Endodermal cell (in vitro differentiated cells): Measurements from ENCODE around the gene AQP4. TPM values are rescaled to one million over a fixed set of nuclear protein-coding genes. Genes with fewer than 3 reads are reported as not detected.

ENCODE experiments used
- DNase-seq: peaks from one replicate; pipeline ENCODE4 v3.0.0-alpha.2; 2017
- H3K27ac ChIP-seq: 2 replicates; pipeline ENCODE4 v1.5.1; 2013; ENCODE audit warnings: mild to moderate bottlenecking, low read depth, low read length, moderate library complexity
- H3K27me3 ChIP-seq: 2 replicates; pipeline ENCODE4 v1.6.1; 2013; ENCODE audit warnings: mild to moderate bottlenecking, low read length, moderate library complexity; ENCODE audit not compliant: insufficient read depth, control insufficient read depth, poor library complexity, severe bottlenecking
- H3K36me3 ChIP-seq: 2 replicates; pipeline ENCODE4 v1.7.0; 2013; ENCODE audit warnings: mild to moderate bottlenecking, low read length, moderate library complexity; ENCODE audit not compliant: control insufficient read depth, insufficient read depth
- H3K4me1 ChIP-seq: one replicate; pipeline ENCODE4 v1.7.0; 2013; ENCODE audit warnings: low read length; ENCODE audit not compliant: control insufficient read depth, insufficient read depth
- H3K4me3 ChIP-seq: 2 replicates; pipeline ENCODE4 v1.5.1; 2013; ENCODE audit warnings: mild to moderate bottlenecking, low read length, moderate library complexity
- H3K9ac ChIP-seq: 2 replicates; pipeline ENCODE4 v1.6.1; 2013; ENCODE audit warnings: mild to moderate bottlenecking, low read length, moderate library complexity; ENCODE audit not compliant: poor library complexity, severe bottlenecking; ENCODE audit errors: extremely low read depth
- H3K9me3 ChIP-seq: 2 replicates; pipeline ENCODE4 v1.6.1; 2013; ENCODE audit warnings: mild to moderate bottlenecking, low read length, moderate library complexity; ENCODE audit not compliant: control insufficient read depth
- H3K27ac Mint-ChIP-seq: 2 replicates; pipeline ENCODE4 v1.8.0; 2020; ENCODE audit warnings: mixed read lengths
- H3K27me3 Mint-ChIP-seq: 2 replicates; pipeline ENCODE4 v1.8.0; 2021; ENCODE audit warnings: mild to moderate bottlenecking, mixed read lengths; ENCODE audit not compliant: insufficient read depth
- H3K36me3 Mint-ChIP-seq: 2 replicates; pipeline ENCODE4 v1.8.0; 2020; ENCODE audit warnings: low read depth, mixed read lengths
- H3K4me1 Mint-ChIP-seq: 2 replicates; pipeline ENCODE4 v1.8.0; 2020; ENCODE audit warnings: mixed read lengths
- H3K4me3 Mint-ChIP-seq: 2 replicates; pipeline ENCODE4 v1.8.0; 2020; ENCODE audit warnings: mild to moderate bottlenecking, moderate library complexity, mixed read lengths
- H3K9me3 Mint-ChIP-seq: 2 replicates; pipeline ENCODE4 v1.8.0; 2020; ENCODE audit warnings: mild to moderate bottlenecking, mixed read lengths
- WGBS, 2 experiments: methylation state at CpG; one replicate each; pipeline versions ENCODE4 v1.1.5 to v1.1.7; 2013; ENCODE audit warnings: missing lambda C conversion rate in 2 of 2, mixed read lengths in 1 of 2; ENCODE audit not compliant: insufficient coverage in 1 of 2, insufficient read length in 1 of 2; 5-methylcytosine and 5-hydroxymethylcytosine counted together
- total RNA-seq, 2 donors: library from RNA; stranded (reverse); fragmentation: NEBNext Ultra II Directional in 1 of 2; extraction: Animal tissue kit (Norgen Biotek cat#: 25700) in 1 of 2; gene quantifications; 2 replicates in 1 of 2; 3 replicates in 1 of 2; pipeline ENCODE4 v1.2.1, GENCODE V29; 2021
- TF ChIP-seq, protein P1 (sequence below): fragments of 200-600 bp; sonication (generic); conservative IDR thresholded peaks from 2 replicates; pipeline ENCODE4 v1.5.0; 2021; ENCODE audit warnings: antibody characterized with exemption, mild to moderate bottlenecking

Gene AQP4
- total RNA-seq, 2 donors from 2014 or later = 2.1 to 10.2 TPM

DNA sequence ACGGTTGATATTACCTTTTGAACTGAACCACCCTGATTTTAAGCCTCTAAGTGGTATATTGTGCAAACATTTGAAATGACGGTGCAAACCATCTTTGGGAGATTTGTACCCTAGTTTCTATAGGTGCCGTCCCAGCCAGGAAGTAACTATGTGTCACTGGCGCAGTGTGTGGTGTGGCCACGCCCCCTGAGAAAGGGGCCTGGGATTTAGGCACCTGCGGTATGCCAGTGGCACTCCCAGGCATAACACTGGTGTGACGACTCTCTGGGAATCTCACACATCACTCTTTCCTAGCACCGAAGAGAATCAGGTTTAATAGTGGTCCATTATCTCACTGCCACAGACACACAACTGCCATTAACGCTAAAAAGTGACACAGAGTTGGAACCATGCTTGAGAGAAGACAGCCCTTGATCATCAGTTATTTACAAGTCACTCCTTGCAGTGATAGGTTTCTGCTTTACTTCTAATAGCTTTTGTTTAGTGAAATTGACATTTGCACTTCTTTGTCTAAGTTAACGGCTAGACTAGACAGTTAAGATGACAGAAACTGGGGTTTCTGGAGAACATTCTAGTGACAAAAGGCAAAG lies 11.1 kb downstream of the AQP4 start:
- no peaks in the 10 kb centered on the region for H3K36me3 ChIP-seq
- Mint-ChIP-seq H3K36me3 (no peaks in the 10 kb centered on the region), H3K4me1 (no peaks in the 10 kb centered on the region), H3K9me3 (no peaks in the 10 kb centered on the region), H3K27ac (no peak overlapping the region), H3K27me3 (peaks cover 4% of the 10 kb centered on the region), H3K4me3 (no peak overlapping the region)
- H3K4me1 ChIP-seq = no peaks in the 10 kb centered on the region
- H3K4me3 ChIP-seq = no peak overlapping the region
- H3K9me3 ChIP-seq = no peaks in the 10 kb centered on the region
- H3K27me3 ChIP-seq = no peaks in the 10 kb centered on the region
- peak; percentile 72 for DNase-seq
- no peak overlapping the region for H3K27ac ChIP-seq
- WGBS, 2 experiments = 90 to 98% methylated on average over 7 to 10 of the region's 10 CpGs
- TF ChIP-seq, protein P1, sequence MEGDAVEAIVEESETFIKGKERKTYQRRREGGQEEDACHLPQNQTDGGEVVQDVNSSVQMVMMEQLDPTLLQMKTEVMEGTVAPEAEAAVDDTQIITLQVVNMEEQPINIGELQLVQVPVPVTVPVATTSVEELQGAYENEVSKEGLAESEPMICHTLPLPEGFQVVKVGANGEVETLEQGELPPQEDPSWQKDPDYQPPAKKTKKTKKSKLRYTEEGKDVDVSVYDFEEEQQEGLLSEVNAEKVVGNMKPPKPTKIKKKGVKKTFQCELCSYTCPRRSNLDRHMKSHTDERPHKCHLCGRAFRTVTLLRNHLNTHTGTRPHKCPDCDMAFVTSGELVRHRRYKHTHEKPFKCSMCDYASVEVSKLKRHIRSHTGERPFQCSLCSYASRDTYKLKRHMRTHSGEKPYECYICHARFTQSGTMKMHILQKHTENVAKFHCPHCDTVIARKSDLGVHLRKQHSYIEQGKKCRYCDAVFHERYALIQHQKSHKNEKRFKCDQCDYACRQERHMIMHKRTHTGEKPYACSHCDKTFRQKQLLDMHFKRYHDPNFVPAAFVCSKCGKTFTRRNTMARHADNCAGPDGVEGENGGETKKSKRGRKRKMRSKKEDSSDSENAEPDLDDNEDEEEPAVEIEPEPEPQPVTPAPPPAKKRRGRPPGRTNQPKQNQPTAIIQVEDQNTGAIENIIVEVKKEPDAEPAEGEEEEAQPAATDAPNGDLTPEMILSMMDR = no peak
- no peak overlapping the region for H3K9ac ChIP-seq

DNA sequence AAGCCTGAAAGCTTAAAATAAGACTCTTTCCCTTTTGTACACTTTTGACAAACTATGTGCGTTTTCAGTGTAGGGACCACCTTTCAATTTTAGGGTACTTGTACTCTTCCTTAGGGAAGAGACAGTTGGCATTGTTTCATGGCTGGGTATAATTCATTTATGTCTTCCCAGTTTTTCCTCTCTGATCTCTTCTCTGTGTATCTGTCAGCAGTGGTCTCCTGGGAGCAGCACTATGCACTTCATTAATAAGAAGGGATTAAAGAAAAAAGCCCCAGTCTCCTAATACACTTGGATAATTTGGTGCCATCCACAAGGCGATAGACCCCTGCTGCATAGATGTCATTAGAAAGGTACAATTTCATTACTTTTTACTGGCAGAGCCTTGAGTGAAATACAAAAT lies 12.1 kb downstream of the AQP4 start:
- H3K36me3 ChIP-seq = no peaks in the 10 kb centered on the region
- 88% methylated on average over 2 of the region's 2 CpGs; no CpG with 5 or more reads in 1 of the 2 experiments for WGBS, 2 experiments
- H3K9me3 ChIP-seq = no peaks in the 10 kb centered on the region
- no peak for DNase-seq
- H3K4me1 ChIP-seq = no peaks in the 10 kb centered on the region
- H3K36me3 Mint-ChIP-seq = no peaks in the 10 kb centered on the region
- H3K9ac ChIP-seq = no peak overlapping the region
- H3K27me3 Mint-ChIP-seq = peaks cover 3% of the 10 kb centered on the region
- H3K4me1 Mint-ChIP-seq = no peaks in the 10 kb centered on the region
- H3K27ac ChIP-seq = no peak overlapping the region
- TF ChIP-seq, protein P1 = no peak
- no peak overlapping the region for H3K4me3 ChIP-seq
- H3K27me3 ChIP-seq = no peaks in the 10 kb centered on the region
- H3K9me3 Mint-ChIP-seq = no peaks in the 10 kb centered on the region
- no peak overlapping the region for H3K27ac Mint-ChIP-seq
- no peak overlapping the region for H3K4me3 Mint-ChIP-seq

DNA sequence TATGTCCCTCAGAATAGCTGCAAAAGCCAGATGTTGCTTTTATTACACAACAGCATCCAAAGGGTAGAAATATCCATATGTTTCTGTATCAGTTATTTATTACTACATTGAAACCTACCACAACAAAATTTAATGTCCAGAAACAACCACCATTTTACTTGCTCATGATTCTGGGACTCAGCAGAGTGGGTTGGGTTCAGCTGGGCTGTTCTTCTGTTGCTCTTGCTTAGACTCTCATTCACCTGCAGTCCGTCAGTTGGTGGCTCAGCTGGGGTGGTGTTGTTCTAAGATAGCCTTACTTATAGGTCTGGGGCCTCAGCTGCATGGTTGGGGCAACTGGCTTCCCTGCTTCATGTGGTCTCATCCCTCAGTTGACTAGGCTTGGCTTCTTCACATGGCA lies 21.7 kb downstream of the AQP4 start:
- Mint-ChIP-seq H3K9me3 (peaks cover 4% of the 10 kb centered on the region), H3K4me1 (peaks cover 2% of the 10 kb centered on the region), H3K27me3 (peaks cover 14% of the 10 kb centered on the region), H3K27ac (no peak overlapping the region), H3K36me3 (no peaks in the 10 kb centered on the region), H3K4me3 (no peak overlapping the region)
- Histone ChIP-seq H3K36me3 (no peaks in the 10 kb centered on the region), H3K9ac (no peak overlapping the region), H3K9me3 (peaks cover 8% of the 10 kb centered on the region), H3K4me3 (no peak overlapping the region), H3K27me3 (no peaks in the 10 kb centered on the region), H3K27ac (no peak overlapping the region), H3K4me1 (no peaks in the 10 kb centered on the region)
- TF ChIP-seq, protein P1 = no peak
- no peak for DNase-seq
- 86 to 96% methylated on average over 1 of the region's 1 CpG for WGBS, 2 experiments
